Kidney epithelial cell (primary cell): Measurements from ENCODE around the gene FANCB. TPM values are rescaled to one million over a fixed set of nuclear protein-coding genes. Genes with fewer than 3 reads are reported as not detected.

Experiments used
- DNase-seq: peaks from one replicate; pipeline ENCODE4 v3.0.0-alpha.2; 2010; ENCODE audit warnings: low read depth
- H3K27me3 ChIP-seq: 2 replicates; pipeline ENCODE4 v1.6.0; 2011; ENCODE audit warnings: low read length; ENCODE audit not compliant: control insufficient read depth, insufficient read depth
- H3K36me3 ChIP-seq: 2 replicates; pipeline ENCODE4 v1.5.1; 2011; ENCODE audit warnings: low read length; ENCODE audit not compliant: control insufficient read depth, insufficient read depth
- H3K4me3 ChIP-seq: 2 replicates; pipeline ENCODE4 v1.5.1; 2011; ENCODE audit warnings: low read depth, mild to moderate bottlenecking, control low read depth, low read length
- total RNA-seq: library from RNA; depleted of rRNA; stranded (reverse); fragments of >200 nt; gene quantifications from 2 replicates; pipeline ENCODE4 v1.2.3, GENCODE V29; 2015
- TF ChIP-seq, protein P1 (sequence below): IDR thresholded peaks from 2 replicates; pipeline ENCODE4 v1.5.1; 2011; ENCODE audit warnings: mild to moderate bottlenecking, moderate library complexity, low read length, control low read depth, inconsistent platforms; ENCODE audit not compliant: insufficient read depth, poor library complexity, severe bottlenecking

The FANCB gene
- total RNA-seq, 1 donor from 2014 or later: 0.67 TPM

GRCh38 chrX:14871767-14872166 is 1.1 kb downstream of the FANCB start:
- Histone ChIP-seq H3K36me3 (no peaks in the 10 kb centered on the region), H3K27me3 (no peaks in the 10 kb centered on the region), H3K4me3 (no peak overlapping the region)
- TF ChIP-seq, protein P1, sequence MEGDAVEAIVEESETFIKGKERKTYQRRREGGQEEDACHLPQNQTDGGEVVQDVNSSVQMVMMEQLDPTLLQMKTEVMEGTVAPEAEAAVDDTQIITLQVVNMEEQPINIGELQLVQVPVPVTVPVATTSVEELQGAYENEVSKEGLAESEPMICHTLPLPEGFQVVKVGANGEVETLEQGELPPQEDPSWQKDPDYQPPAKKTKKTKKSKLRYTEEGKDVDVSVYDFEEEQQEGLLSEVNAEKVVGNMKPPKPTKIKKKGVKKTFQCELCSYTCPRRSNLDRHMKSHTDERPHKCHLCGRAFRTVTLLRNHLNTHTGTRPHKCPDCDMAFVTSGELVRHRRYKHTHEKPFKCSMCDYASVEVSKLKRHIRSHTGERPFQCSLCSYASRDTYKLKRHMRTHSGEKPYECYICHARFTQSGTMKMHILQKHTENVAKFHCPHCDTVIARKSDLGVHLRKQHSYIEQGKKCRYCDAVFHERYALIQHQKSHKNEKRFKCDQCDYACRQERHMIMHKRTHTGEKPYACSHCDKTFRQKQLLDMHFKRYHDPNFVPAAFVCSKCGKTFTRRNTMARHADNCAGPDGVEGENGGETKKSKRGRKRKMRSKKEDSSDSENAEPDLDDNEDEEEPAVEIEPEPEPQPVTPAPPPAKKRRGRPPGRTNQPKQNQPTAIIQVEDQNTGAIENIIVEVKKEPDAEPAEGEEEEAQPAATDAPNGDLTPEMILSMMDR: no peak
- DNase-seq: no peak

GRCh38 chrX:14865201-14865600 is 7.7 kb downstream of the FANCB start:
- H3K4me3 ChIP-seq: no peak overlapping the region
- H3K27me3 ChIP-seq: no peaks in the 10 kb centered on the region
- no peaks in the 10 kb centered on the region for H3K36me3 ChIP-seq
- TF ChIP-seq, protein P1: no peak
- DNase-seq: no peak

DNA sequence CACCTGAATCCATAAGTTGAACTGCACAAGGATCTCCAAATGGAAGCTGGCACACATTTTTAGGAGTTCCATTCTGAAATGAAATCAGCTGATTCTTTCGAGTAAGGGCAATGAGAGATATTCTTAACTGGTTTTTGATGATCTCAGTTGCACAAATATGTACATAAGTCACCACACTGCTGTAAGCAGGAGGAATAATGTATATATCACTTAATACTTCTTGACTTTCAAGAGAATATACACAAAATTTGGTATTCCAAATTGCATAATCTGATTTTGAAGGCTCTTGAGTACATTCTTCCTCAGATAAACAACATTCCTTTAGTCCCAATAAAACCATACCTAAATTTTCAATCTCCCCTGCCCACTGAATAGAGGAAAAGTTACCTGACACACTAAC is 8.2 kb downstream of the FANCB start:
- no peak for DNase-seq
- no peaks in the 10 kb centered on the region for H3K36me3 ChIP-seq
- H3K4me3 ChIP-seq: no peak overlapping the region
- H3K27me3 ChIP-seq: no peaks in the 10 kb centered on the region
- TF ChIP-seq, protein P1: no peak

DNA sequence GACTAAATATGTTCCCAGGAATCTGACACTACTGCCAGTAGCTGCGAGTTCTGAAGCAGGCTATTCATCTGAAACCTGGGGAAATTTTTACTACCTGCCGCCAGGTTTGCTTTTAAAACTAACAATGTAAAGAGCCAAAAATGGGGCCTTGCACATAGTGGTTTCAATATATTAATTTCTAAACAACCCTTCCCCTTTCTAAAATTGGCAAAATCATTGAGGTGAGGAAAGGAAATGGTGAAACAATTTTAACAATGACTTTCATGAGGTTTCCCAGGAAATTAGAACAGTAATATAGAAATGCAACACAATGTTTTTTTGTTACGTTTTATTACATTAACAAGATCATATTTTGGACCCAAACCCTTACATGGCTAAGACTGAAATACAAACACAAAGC is 21.3 kb downstream of the FANCB start:
- TF ChIP-seq, protein P1: no peak
- Histone ChIP-seq H3K36me3 (no peaks in the 10 kb centered on the region), H3K4me3 (no peak overlapping the region), H3K27me3 (no peaks in the 10 kb centered on the region)
- DNase-seq: no peak

GRCh38 chrX:14843666-14844065 is 29.2 kb downstream of the FANCB start:
- H3K36me3 ChIP-seq: no peaks in the 10 kb centered on the region
- no peak for DNase-seq
- no peaks in the 10 kb centered on the region for H3K27me3 ChIP-seq
- H3K4me3 ChIP-seq: no peak overlapping the region
- TF ChIP-seq, protein P1: no peak

DNA sequence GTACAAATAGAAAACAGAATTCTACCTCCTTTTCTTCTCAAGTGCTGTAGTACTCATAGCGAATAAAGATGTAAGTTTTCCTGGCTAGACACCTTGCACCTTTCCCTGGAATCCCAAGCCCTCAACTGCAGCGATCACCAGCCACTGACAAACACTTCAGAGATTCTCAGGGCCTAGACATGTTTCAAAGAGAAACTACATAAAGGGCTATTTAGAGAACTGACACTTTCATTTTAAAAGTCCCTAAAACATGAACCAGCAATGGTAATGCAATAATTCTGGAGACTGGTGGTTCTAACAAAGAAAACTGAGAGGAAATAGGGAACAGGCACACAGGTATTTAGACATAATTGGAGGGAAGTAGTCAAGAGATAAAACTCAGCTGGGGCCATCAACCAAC is 35.7 kb downstream of the FANCB start:
- Histone ChIP-seq H3K27me3 (no peaks in the 10 kb centered on the region), H3K4me3 (no peak overlapping the region), H3K36me3 (no peaks in the 10 kb centered on the region)
- TF ChIP-seq, protein P1: no peak
- no peak for DNase-seq
